ENCODE data around the gene AGBL1.
"Not testable (repeated sequence)": the region's sequence is repeated elsewhere in the genome, so short reads cannot be mapped to it uniquely, and the experiment has no call there.

Gene AGBL1

GRCh38 chr15:86526938-86527690 lies 447.4 kb downstream of the AGBL1 start:
- no peak for TF ChIP-seq CTCF (IDR thresholded peaks at IDR 0.05; ENCODE audit: control insufficient read depth, insufficient read depth, low read depth, low read length, missing control alignments)
- DNase-seq (ENCODE audit: low read depth): no peak
- H3K4me3 ChIP-seq (ENCODE audit: control insufficient read depth, low read depth, low read length): no peak overlapping the region

GRCh38 chr15:86528094-86528493 lies 448.4 kb downstream of the AGBL1 start:
- H3K4me3 ChIP-seq (ENCODE audit: control insufficient read depth, low read depth, low read length); DNase-seq (ENCODE audit: low read depth): not testable (repeated sequence)

- no peak for DNase-seq (ENCODE audit: low read depth)
- no peak overlapping the region for H3K4me3 ChIP-seq (ENCODE audit: control insufficient read depth, low read depth, low read length)
- TF ChIP-seq CTCF (IDR thresholded peaks at IDR 0.05; ENCODE audit: control insufficient read depth, insufficient read depth, low read depth, low read length, missing control alignments): no peak
Measured at GRCh38 chr15:86538141-86538540, 458.5 kb downstream of the AGBL1 start.

- TF ChIP-seq CTCF (IDR thresholded peaks at IDR 0.05; ENCODE audit: control insufficient read depth, insufficient read depth, low read depth, low read length, missing control alignments): no peak
- no peak for DNase-seq (ENCODE audit: low read depth)
- H3K4me3 ChIP-seq (ENCODE audit: control insufficient read depth, low read depth, low read length): no peak overlapping the region
Measured at GRCh38 chr15:86540840-86541467, 461.3 kb downstream of the AGBL1 start.

GRCh38 chr15:86541540-86541939 lies 461.9 kb downstream of the AGBL1 start:
- H3K4me3 ChIP-seq (ENCODE audit: control insufficient read depth, low read depth, low read length): no peak overlapping the region
- DNase-seq (ENCODE audit: low read depth): no peak
- TF ChIP-seq CTCF (IDR thresholded peaks at IDR 0.05; ENCODE audit: control insufficient read depth, insufficient read depth, low read depth, low read length, missing control alignments): no peak

- no peak for TF ChIP-seq CTCF (IDR thresholded peaks at IDR 0.05; ENCODE audit: control insufficient read depth, insufficient read depth, low read depth, low read length, missing control alignments)
- no peak overlapping the region for H3K4me3 ChIP-seq (ENCODE audit: control insufficient read depth, low read depth, low read length)
- no peak for DNase-seq (ENCODE audit: low read depth)
Measured at GRCh38 chr15:86550075-86550474, 470.4 kb downstream of the AGBL1 start.

GRCh38 chr15:86553108-86553507 lies 473.4 kb downstream of the AGBL1 start:
- DNase-seq (ENCODE audit: low read depth): no peak

More at GRCh38 chr15:86553108-86553507, 473.4 kb downstream of the AGBL1 start:
- no peak overlapping the region for H3K4me3 ChIP-seq (ENCODE audit: control insufficient read depth, low read depth, low read length)
- no peak for TF ChIP-seq CTCF (IDR thresholded peaks at IDR 0.05; ENCODE audit: control insufficient read depth, insufficient read depth, low read depth, low read length, missing control alignments)

Data from AG09309 (cell line).